Mammary epithelial cell (primary cell): ENCODE data around the gene GNG4.

Experiments
- EZH2 ChIP-seq: IDR thresholded peaks from 2 replicates; pipeline ENCODE4 v1.6.1; 2012; ENCODE audit warnings: low read length, inconsistent platforms, borderline replicate concordance
- TF ChIP-seq, protein P1 (sequence below), 2 donors: IDR thresholded peaks in 1 of 2; conservative IDR thresholded peaks in 1 of 2; 2 replicates each; pipeline ENCODE4 v1.5.1; 2011 to 2012; ENCODE audit warnings: inconsistent platforms in 2 of 2, low read length in 2 of 2, mild to moderate bottlenecking in 2 of 2, control low read depth in 1 of 2, low read depth in 1 of 2; ENCODE audit not compliant: insufficient read depth in 1 of 2; ENCODE audit errors: extremely low read depth in 1 of 2

DNA sequence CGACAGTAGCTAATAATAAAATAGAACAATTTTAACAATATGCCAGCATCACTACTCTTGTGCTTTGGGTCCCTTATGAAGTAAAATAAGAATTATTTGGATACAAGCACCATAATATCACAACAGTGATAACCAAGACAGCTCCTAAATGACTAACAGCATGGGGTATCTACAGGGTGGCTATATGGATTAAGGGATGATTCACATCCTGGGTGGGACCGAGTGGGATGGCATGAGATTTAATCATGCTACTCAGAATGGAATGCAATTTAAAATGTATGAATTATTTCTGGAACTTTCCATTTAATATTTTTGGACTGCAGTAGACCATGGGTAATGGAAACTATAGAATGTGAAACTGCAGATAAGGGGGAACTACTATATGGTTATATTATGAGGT, 117.2 kb downstream of the GNG4 start:
- TF ChIP-seq, protein P1, sequence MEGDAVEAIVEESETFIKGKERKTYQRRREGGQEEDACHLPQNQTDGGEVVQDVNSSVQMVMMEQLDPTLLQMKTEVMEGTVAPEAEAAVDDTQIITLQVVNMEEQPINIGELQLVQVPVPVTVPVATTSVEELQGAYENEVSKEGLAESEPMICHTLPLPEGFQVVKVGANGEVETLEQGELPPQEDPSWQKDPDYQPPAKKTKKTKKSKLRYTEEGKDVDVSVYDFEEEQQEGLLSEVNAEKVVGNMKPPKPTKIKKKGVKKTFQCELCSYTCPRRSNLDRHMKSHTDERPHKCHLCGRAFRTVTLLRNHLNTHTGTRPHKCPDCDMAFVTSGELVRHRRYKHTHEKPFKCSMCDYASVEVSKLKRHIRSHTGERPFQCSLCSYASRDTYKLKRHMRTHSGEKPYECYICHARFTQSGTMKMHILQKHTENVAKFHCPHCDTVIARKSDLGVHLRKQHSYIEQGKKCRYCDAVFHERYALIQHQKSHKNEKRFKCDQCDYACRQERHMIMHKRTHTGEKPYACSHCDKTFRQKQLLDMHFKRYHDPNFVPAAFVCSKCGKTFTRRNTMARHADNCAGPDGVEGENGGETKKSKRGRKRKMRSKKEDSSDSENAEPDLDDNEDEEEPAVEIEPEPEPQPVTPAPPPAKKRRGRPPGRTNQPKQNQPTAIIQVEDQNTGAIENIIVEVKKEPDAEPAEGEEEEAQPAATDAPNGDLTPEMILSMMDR (conservative IDR thresholded peaks at IDR 0.05 in 1 of 2, IDR thresholded peaks at IDR 0.05 in 1 of 2; ENCODE audit: extremely low read depth in 1 of 2, insufficient read depth in 1 of 2, low read depth in 1 of 2, low read length in 2 of 2): no peak
- no peak for TF ChIP-seq EZH2
